SK-N-MC (cell line): Measurements from ENCODE around the gene NXPE3.

Experiments used
- DNase-seq: peaks from one replicate; pipeline ENCODE4 v3.0.0-alpha.2; 2011; ENCODE audit warnings: low read depth, low spot score
- H3K27ac ChIP-seq: fragments of 200-600 bp; sonication (generic); 2 replicates; pipeline ENCODE4 v1.5.1; 2016; ENCODE audit warnings: mixed run types
- H3K36me3 ChIP-seq: fragments of 200-600 bp; sonication (generic); 2 replicates; pipeline ENCODE4 v1.6.1; 2017; ENCODE audit warnings: antibody characterized with exemption, low read length, mixed read lengths; ENCODE audit not compliant: insufficient read depth
- H3K4me3 ChIP-seq: fragments of 200-600 bp; sonication (generic); 2 replicates; pipeline ENCODE4 v1.5.1; 2016
- H3K9ac ChIP-seq: fragments of 200-600 bp; sonication (generic); 2 replicates; pipeline ENCODE4 v1.8.0; 2017; ENCODE audit warnings: mixed run types, mixed read lengths; ENCODE audit not compliant: insufficient read length
- H3K9me3 ChIP-seq: fragments of 200-600 bp; sonication (generic); 2 replicates; pipeline ENCODE4 v1.6.1; 2017; ENCODE audit warnings: low read depth, mild to moderate bottlenecking, antibody characterized with exemption, low read length, moderate library complexity, mixed read lengths
- EZH2 ChIP-seq: fragments of 200-600 bp; sonication (generic); IDR thresholded peaks from one replicate; pipeline ENCODE4 v1.6.1; 2017; ENCODE audit warnings: antibody characterized with exemption
- FOXP2 ChIP-seq: optimal IDR thresholded peaks from 2 replicates; pipeline ENCODE3; 2011; ENCODE audit warnings: mild to moderate bottlenecking, moderate library complexity; ENCODE audit not compliant: insufficient read depth; ENCODE audit errors: extremely low read length, control extremely low read depth
- POLR2AphosphoS5 ChIP-seq: IDR thresholded peaks from 2 replicates; pipeline ENCODE4 v1.6.1; 2012; ENCODE audit warnings: mild to moderate bottlenecking, low read depth, low read length, borderline replicate concordance

Gene NXPE3

GRCh38 chr3:101842935-101843330, 63.9 kb downstream of the NXPE3 start:
- Histone ChIP-seq H3K4me3 (no peak overlapping the region), H3K9me3 (no peaks in the 10 kb centered on the region), H3K9ac (no peak overlapping the region), H3K36me3 (no peaks in the 10 kb centered on the region), H3K27ac (no peak overlapping the region)
- DNase-seq, result no peak
- no peak for TF ChIP-seq EZH2
- no peak for TF ChIP-seq FOXP2
- no peak for TF ChIP-seq POLR2AphosphoS5

- H3K36me3 ChIP-seq, result no peaks in the 10 kb centered on the region
- H3K9ac ChIP-seq, result no peak overlapping the region
- no peak for TF ChIP-seq FOXP2
- no peak for TF ChIP-seq POLR2AphosphoS5
- TF ChIP-seq EZH2, result no peak
- DNase-seq, result no peak
- no peaks in the 10 kb centered on the region for H3K9me3 ChIP-seq
- H3K4me3 ChIP-seq, result no peak overlapping the region
- no peak overlapping the region for H3K27ac ChIP-seq
Observed at GRCh38 chr3:101845425-101845824, 66.4 kb downstream of the NXPE3 start.

- H3K27ac ChIP-seq, result no peak overlapping the region
- no peak overlapping the region for H3K9ac ChIP-seq
Observed at GRCh38 chr3:101846709-101847108, 67.7 kb downstream of the NXPE3 start.

GRCh38 chr3:101847328-101847727, 68.3 kb downstream of the NXPE3 start:
- H3K27ac ChIP-seq, result no peak overlapping the region
- H3K9ac ChIP-seq, result no peak overlapping the region

More at GRCh38 chr3:101846709-101847108, 67.7 kb downstream of the NXPE3 start:
- no peak overlapping the region for H3K4me3 ChIP-seq
- TF ChIP-seq POLR2AphosphoS5 (no peak), FOXP2 (no peak), EZH2 (no peak)
- no peaks in the 10 kb centered on the region for H3K36me3 ChIP-seq
- no peak for DNase-seq
- H3K9me3 ChIP-seq, result no peaks in the 10 kb centered on the region

GRCh38 chr3:101848326-101848725, 69.3 kb downstream of the NXPE3 start:
- H3K4me3 ChIP-seq, result no peak overlapping the region
- TF ChIP-seq FOXP2, result no peak
- no peak for TF ChIP-seq POLR2AphosphoS5
- TF ChIP-seq EZH2, result no peak
- H3K36me3 ChIP-seq, result no peaks in the 10 kb centered on the region
- H3K27ac ChIP-seq, result no peak overlapping the region
- H3K9me3 ChIP-seq, result no peaks in the 10 kb centered on the region
- H3K9ac ChIP-seq, result no peak overlapping the region
- DNase-seq, result no peak

More at GRCh38 chr3:101847328-101847727, 68.3 kb downstream of the NXPE3 start:
- TF ChIP-seq POLR2AphosphoS5, result no peak
- TF ChIP-seq FOXP2, result no peak
- TF ChIP-seq EZH2, result no peak
- DNase-seq, result no peak
- no peak overlapping the region for H3K4me3 ChIP-seq
- H3K9me3 ChIP-seq, result no peaks in the 10 kb centered on the region
- no peaks in the 10 kb centered on the region for H3K36me3 ChIP-seq

GRCh38 chr3:101848754-101849713, 70.0 kb downstream of the NXPE3 start, which contains the start of gene NFKBIZ:
NFKBIZ (plus strand) TSS chr3:101849514; CDS start chr3:101849629, 115 bp downstream.
- Histone ChIP-seq H3K27ac (peak within 1 kb of the TSS; percentile 20; the same call in 1 of the 2 replicates), H3K9me3 (no peaks in the 10 kb centered on the region)
- no peak for DNase-seq

GRCh38 chr3:101849714-101850245, 70.8 kb downstream of the NXPE3 start:
- no peak for DNase-seq
- Histone ChIP-seq H3K9ac (peak overlapping the region; percentile 63), H3K4me3 (peak overlapping the region; percentile 83), H3K36me3 (no peaks in the 10 kb centered on the region; the same call in 1 of the 2 replicates), H3K27ac (peak overlapping the region; percentile 20; the same call in 1 of the 2 replicates), H3K9me3 (no peaks in the 10 kb centered on the region)
- TF ChIP-seq EZH2 (no peak), FOXP2 (no peak), POLR2AphosphoS5 (no peak)

More at GRCh38 chr3:101848754-101849713, 70.0 kb downstream of the NXPE3 start, which contains the start of gene NFKBIZ:
- peak within 1 kb of the TSS; percentile 83 for H3K4me3 ChIP-seq
- H3K36me3 ChIP-seq, result no peaks in the 10 kb centered on the region
- peak within 1 kb of the TSS; percentile 63 for H3K9ac ChIP-seq
- TF ChIP-seq FOXP2 (no peak), EZH2 (no peak), POLR2AphosphoS5 (no peak)
